Testis (tissue), 3 donors: ENCODE measurements around the gene PCP2. TPM values are rescaled to one million over a fixed set of nuclear protein-coding genes. Genes with fewer than 3 reads are reported as not detected.

Experiments
- DNase-seq: peaks from one replicate; pipeline ENCODE4 v3.0.0-alpha.2; 2019
- H3K27ac ChIP-seq, 2 donors: fragments of 200-600 bp; sonication (generic); one replicate each; pipeline ENCODE4 v1.5.1; 2019
- H3K27me3 ChIP-seq: fragments of 200-600 bp; sonication (generic); one replicate; pipeline ENCODE4 v1.5.1; 2019
- H3K36me3 ChIP-seq: fragments of 200-600 bp; sonication (generic); one replicate; pipeline ENCODE4 v1.5.1; 2017; ENCODE audit warnings: low read depth; ENCODE audit errors: missing control alignments
- H3K4me1 ChIP-seq: fragments of 200-600 bp; sonication (generic); one replicate; pipeline ENCODE4 v1.5.1; 2019
- H3K4me3 ChIP-seq, 2 donors: fragments of 200-600 bp; sonication (generic); one replicate each; pipeline ENCODE4 v1.5.1; 2017 to 2019
- H3K9me3 ChIP-seq: fragments of 200-600 bp; sonication (generic); one replicate; pipeline ENCODE4 v1.5.1; 2017
- POLR2A ChIP-seq: fragments of 450-650 bp; IDR thresholded peaks from one replicate; pipeline ENCODE4 v1.6.1; 2017; ENCODE audit warnings: antibody characterized with exemption, mild to moderate bottlenecking, moderate library complexity
- WGBS, 2 donors: methylation state at CpG; one replicate each; pipeline ENCODE4 v1.1.5; 2018; 5-methylcytosine and 5-hydroxymethylcytosine counted together
- intact Hi-C: fragments of 100-400 bp; cut with DNase I; formaldehyde crosslinking; loops from one replicate; pipeline ENCODE4 v1.15.1; 2023; ENCODE audit warnings: low total_unique reads
- polyA plus RNA-seq: library from polyadenylated mRNA; stranded (reverse); fragments of 350-450 nt; fragmentation: Illumina TruSeq; extraction: RNeasy Lipid Tissue Mini Kit (QIAGEN cat#74804); gene quantifications from one replicate; pipeline ENCODE4 v1.2.3, GENCODE V29; 2014; ENCODE audit warnings: low read depth, low replicate concordance; ENCODE audit not compliant: insufficient read depth
- total RNA-seq, 2 donors: library from RNA; depleted of rRNA; stranded (reverse); fragments of >200 nt; gene quantifications; one replicate each; pipeline ENCODE4 v1.2.3, GENCODE V29; 2016
- TF ChIP-seq, protein P1 (sequence below), 3 experiments: fragments of 450-650 bp in 2 of 3; fragments of 200-600 bp in 1 of 3; sonication (generic) in 1 of 3; IDR thresholded peaks; one replicate each; pipeline ENCODE4 v1.5.1; 2016 to 2019; ENCODE audit warnings: antibody characterized with exemption in 3 of 3, mild to moderate bottlenecking in 2 of 3, moderate library complexity in 1 of 3

The PCP2 gene
- total and polyA plus RNA-seq, 3 donors from 2014 or later: 38.2 to 164 (median 130) TPM

DNA sequence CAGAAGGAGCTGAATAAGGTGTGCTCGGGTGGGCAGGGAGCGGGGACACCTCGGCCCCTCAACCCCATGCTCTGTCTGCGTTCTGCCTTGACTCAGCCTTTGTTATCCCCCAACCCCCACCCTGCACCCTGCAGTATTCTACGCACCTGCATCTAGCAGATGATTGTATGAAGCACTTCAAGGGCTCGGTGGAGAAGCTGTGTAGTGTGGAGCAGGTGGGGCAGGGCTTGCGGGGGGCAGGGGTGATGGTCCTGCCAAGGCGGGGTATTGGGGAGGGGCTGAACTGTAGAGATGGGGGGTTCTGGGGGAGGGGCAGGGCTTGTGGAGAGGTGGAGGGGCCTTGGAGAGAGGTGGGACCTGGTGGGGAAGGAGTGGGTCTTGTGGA lies 9.5 kb upstream of the PCP2 start:
- Histone ChIP-seq H3K36me3 (no peaks in the 10 kb centered on the region), H3K4me3 (no peak overlapping the region), H3K27ac (no peak overlapping the region), H3K27me3 (no peaks in the 10 kb centered on the region), H3K9me3 (no peaks in the 10 kb centered on the region), H3K4me1 (no peaks in the 10 kb centered on the region)
- DNase-seq: no peak
- TF ChIP-seq, protein P1, sequence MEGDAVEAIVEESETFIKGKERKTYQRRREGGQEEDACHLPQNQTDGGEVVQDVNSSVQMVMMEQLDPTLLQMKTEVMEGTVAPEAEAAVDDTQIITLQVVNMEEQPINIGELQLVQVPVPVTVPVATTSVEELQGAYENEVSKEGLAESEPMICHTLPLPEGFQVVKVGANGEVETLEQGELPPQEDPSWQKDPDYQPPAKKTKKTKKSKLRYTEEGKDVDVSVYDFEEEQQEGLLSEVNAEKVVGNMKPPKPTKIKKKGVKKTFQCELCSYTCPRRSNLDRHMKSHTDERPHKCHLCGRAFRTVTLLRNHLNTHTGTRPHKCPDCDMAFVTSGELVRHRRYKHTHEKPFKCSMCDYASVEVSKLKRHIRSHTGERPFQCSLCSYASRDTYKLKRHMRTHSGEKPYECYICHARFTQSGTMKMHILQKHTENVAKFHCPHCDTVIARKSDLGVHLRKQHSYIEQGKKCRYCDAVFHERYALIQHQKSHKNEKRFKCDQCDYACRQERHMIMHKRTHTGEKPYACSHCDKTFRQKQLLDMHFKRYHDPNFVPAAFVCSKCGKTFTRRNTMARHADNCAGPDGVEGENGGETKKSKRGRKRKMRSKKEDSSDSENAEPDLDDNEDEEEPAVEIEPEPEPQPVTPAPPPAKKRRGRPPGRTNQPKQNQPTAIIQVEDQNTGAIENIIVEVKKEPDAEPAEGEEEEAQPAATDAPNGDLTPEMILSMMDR (IDR thresholded peaks at IDR 0.05): no peak
- TF ChIP-seq POLR2A: no peak
- WGBS, 2 donors: 90 to 94% methylated on average over 7 to 8 of the region's 8 CpGs
- intact Hi-C loops: no loop called here

DNA sequence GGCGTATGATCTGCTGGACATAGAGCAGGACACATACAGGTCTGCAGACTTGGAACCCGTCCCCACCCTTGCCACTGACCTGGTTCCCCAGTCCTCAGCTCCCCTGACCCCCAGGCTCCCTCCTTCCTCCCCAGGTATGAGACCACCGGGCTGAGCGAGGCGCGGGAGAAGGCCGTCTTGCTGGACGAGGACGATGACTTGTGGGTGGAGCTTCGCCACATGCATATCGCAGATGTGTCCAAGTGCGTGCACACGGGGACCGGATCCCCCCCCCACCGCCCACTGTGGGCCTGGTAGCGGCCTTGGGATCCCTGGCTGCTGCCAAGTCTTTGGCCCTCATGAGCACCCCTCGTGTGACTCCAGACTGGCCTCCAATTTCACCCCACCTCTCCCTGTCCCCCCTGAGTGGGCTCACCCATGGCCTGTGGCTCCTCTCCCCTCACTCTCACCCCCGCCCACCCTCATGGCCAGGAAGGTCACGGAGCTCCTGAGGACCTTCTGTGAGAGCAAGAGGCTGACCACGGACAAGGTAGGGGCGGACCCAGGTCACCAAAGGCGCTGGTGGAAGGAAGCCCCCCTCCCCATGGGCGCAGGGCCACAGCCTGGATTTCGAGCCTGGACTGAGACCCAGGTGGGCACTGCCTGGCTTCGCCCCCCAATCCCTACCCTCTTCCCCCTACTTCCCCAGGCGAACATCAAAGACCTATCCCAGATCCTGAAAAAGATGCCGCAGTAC lies 8.9 kb upstream of the PCP2 start:
- intact Hi-C loops: no loop called here
- 90 to 92% methylated on average over 7 to 27 of the region's 27 CpGs for WGBS, 2 donors

DNA sequence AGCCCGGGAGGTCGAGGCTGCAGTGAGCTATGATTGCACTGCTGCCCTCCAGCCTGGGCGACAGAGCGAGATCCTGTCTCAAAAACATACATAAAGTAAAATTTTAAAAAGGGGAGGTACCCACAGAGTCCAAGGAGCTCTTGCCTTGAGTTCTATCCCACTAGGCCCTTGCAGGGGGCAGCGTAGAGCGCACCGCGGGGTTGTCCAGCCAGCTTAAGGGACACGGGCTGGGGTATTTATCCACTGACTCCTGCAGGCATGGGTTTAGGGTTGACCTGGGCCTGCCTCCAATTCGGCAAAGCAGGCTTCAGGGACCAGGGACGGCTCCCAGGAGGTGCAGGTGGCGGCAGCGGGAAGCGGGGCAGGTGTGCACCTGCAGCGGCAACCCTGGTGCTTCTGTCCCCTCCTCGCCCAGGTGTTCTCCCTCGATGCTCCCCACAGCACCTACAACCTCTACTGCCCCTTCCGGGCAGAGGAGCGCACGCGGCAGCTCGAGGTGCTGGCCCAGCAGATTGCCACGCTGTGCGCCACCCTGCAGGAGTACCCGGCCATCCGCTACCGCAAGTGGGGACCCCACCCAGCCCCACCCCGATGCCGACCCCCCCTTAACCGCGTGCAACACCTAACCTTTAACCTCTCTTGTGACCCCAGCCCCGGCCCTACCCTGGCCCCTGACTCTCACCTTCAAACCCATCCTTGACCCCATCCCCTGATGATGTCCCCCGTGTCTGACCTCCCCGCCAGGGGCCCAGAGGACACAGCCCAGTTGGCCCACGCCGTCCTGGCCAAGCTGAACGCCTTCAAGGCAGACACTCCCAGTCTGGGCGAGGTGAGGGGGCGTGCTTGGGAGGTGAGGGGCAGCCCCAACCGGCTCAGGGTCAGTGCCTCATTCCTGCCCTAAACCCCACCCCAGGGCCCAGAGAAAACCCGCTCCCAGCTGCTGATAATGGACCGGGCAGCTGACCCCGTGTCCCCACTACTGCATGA lies 8.1 kb upstream of the PCP2 start:
- TF ChIP-seq, protein P1 (IDR thresholded peaks at IDR 0.05): no peak
- TF ChIP-seq POLR2A: no peak
- WGBS, 2 donors: 85 to 88% methylated on average over 35 to 43 of the region's 43 CpGs
- Histone ChIP-seq H3K27ac (no peak overlapping the region), H3K36me3 (no peaks in the 10 kb centered on the region), H3K27me3 (no peaks in the 10 kb centered on the region), H3K9me3 (no peaks in the 10 kb centered on the region), H3K4me3 (no peak overlapping the region), H3K4me1 (no peaks in the 10 kb centered on the region)
- intact Hi-C loops: no loop called here
- DNase-seq: no peak

More for the DNA sequence above, 8.9 kb upstream of the PCP2 start:
- Histone ChIP-seq H3K9me3 (no peaks in the 10 kb centered on the region), H3K36me3 (no peaks in the 10 kb centered on the region), H3K4me3 (no peak overlapping the region), H3K27ac (no peak overlapping the region), H3K4me1 (no peaks in the 10 kb centered on the region), H3K27me3 (no peaks in the 10 kb centered on the region)
- DNase-seq: no peak
- TF ChIP-seq POLR2A: no peak
- TF ChIP-seq, protein P1 (IDR thresholded peaks at IDR 0.05): no peak

DNA sequence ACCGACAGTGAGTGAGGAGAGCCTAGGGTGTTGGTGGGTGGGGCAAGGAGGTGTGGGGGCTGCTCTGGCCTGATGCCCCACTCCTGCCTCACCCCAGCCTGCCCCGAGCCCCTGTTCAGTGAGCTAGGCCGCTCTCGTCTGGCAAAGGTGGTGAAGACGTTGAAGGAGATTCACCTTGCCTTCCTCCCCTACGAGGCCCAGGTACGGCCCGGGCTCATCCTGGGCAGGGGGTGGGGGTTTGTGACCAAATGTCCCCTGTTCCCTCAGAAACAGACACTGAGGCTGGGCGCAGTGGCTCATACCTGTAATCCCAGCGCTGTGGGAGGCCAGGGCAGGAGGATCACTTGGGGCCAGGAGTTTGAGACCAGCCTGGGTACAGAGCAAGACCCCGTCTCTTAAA lies 7.3 kb upstream of the PCP2 start:
- Histone ChIP-seq H3K36me3 (no peaks in the 10 kb centered on the region), H3K9me3 (no peaks in the 10 kb centered on the region), H3K27ac (no peak overlapping the region), H3K4me3 (no peak overlapping the region), H3K4me1 (no peaks in the 10 kb centered on the region), H3K27me3 (no peaks in the 10 kb centered on the region)
- WGBS, 2 donors: 84 to 97% methylated on average over 8 to 11 of the region's 11 CpGs
- intact Hi-C loops: no loop called here
- no peak for TF ChIP-seq POLR2A
- TF ChIP-seq, protein P1 (IDR thresholded peaks at IDR 0.05): no peak
- DNase-seq: no peak
